ENCODE measurements around the gene PTPRE. TPM values are rescaled to one million over a fixed set of nuclear protein-coding genes. Genes with fewer than 3 reads are reported as not detected.

The PTPRE gene
- total and polyA plus RNA-seq, 4 experiments from 2014 or later: 6.5 to 27.6 (median 18.9) TPM

GRCh38 chr10:128025437-128025836 lies 118.5 kb downstream of the PTPRE start:
- Histone ChIP-seq H3K27me3 (ENCODE audit: insufficient read depth, low read length) (no peaks in the 10 kb centered on the region), H3K36me3 (ENCODE audit: insufficient read depth, low read length) (no peaks in the 10 kb centered on the region), H3K9me3 (ENCODE audit: control insufficient read depth in 1 of 2, low read length in 2 of 2) (no peaks in the 10 kb centered on the region), H3K4me3 (ENCODE audit: low read length in 2 of 2) (no peak overlapping the region), H3K27ac (ENCODE audit: low read depth, low read length) (no peak overlapping the region), H3K4me1 (ENCODE audit: insufficient read depth, low read length) (no peaks in the 10 kb centered on the region)
- Mint-ChIP-seq H3K36me3 (no peaks in the 10 kb centered on the region), H3K4me1 (peaks cover 0 to 11% (median 2%) of the 10 kb centered on the region in 4 donors), H3K9me3 (no peaks in the 10 kb centered on the region), H3K4me3 (no peak overlapping the region), H3K27ac (no peak overlapping the region), H3K27me3 (peaks cover 0 to 2% of the 10 kb centered on the region in 2 donors)
- intact Hi-C loops (cut with micrococcal nuclease): no loop called here
- ChIA-PET POLR2A (ENCODE audit: partially characterized antibody) (no interaction called here), CTCF (ENCODE audit: partially characterized antibody) (interaction anchor here (1.6 to 2.4 kb wide), 3 partner anchors 10 to 14 kb away, joined by 6 to 12 read pairs (median 7); no protein-coding TSS in a partner anchor)
- no peak for DNase-seq

- H3K27ac Mint-ChIP-seq: no peak overlapping the region
- H3K36me3 Mint-ChIP-seq: no peaks in the 10 kb centered on the region
- H3K27me3 Mint-ChIP-seq: peaks cover 0 to 2% of the 10 kb centered on the region in 2 donors
- peaks cover 0 to 11% (median 2%) of the 10 kb centered on the region in 4 donors for H3K4me1 Mint-ChIP-seq
- Histone ChIP-seq H3K4me1 (ENCODE audit: insufficient read depth, low read length) (no peaks in the 10 kb centered on the region), H3K27ac (ENCODE audit: low read depth, low read length) (no peak overlapping the region), H3K4me3 (ENCODE audit: low read length in 2 of 2) (no peak overlapping the region), H3K36me3 (ENCODE audit: insufficient read depth, low read length) (no peaks in the 10 kb centered on the region), H3K9me3 (ENCODE audit: control insufficient read depth in 1 of 2, low read length in 2 of 2) (no peaks in the 10 kb centered on the region), H3K27me3 (ENCODE audit: insufficient read depth, low read length) (no peaks in the 10 kb centered on the region)
- DNase-seq: no peak
- ChIA-PET CTCF (ENCODE audit: partially characterized antibody) (interaction anchor here (0.9 to 2.4 kb wide), 4 partner anchors 9 to 43 kb away, joined by 5 to 12 read pairs (median 6); no protein-coding TSS in a partner anchor), POLR2A (ENCODE audit: partially characterized antibody) (no interaction called here)
- no peaks in the 10 kb centered on the region for H3K9me3 Mint-ChIP-seq
- no peak overlapping the region for H3K4me3 Mint-ChIP-seq
- intact Hi-C loops (cut with micrococcal nuclease): no loop called here
Observed at GRCh38 chr10:128025951-128026350, 119.0 kb downstream of the PTPRE start.

GRCh38 chr10:128026615-128027300 lies 119.9 kb downstream of the PTPRE start:
- Histone ChIP-seq H3K4me1 (ENCODE audit: insufficient read depth, low read length) (no peaks in the 10 kb centered on the region), H3K27me3 (ENCODE audit: insufficient read depth, low read length) (no peaks in the 10 kb centered on the region), H3K27ac (ENCODE audit: low read depth, low read length) (no peak overlapping the region), H3K9me3 (ENCODE audit: control insufficient read depth in 1 of 2, low read length in 2 of 2) (no peaks in the 10 kb centered on the region), H3K4me3 (ENCODE audit: low read length in 2 of 2) (no peak overlapping the region), H3K36me3 (ENCODE audit: insufficient read depth, low read length) (no peaks in the 10 kb centered on the region)
- peaks cover 0 to 11% (median 2%) of the 10 kb centered on the region in 4 donors for H3K4me1 Mint-ChIP-seq
- no peaks in the 10 kb centered on the region for H3K36me3 Mint-ChIP-seq
- intact Hi-C loops (cut with micrococcal nuclease): no loop called here
- CTCF ChIA-PET (ENCODE audit: partially characterized antibody): interaction anchor here (0.7 to 1.1 kb wide), 3 partner anchors 8 to 42 kb away, joined by 3 to 6 read pairs (median 5); no protein-coding TSS in a partner anchor
- H3K4me3 Mint-ChIP-seq: no peak overlapping the region
- POLR2A ChIA-PET (ENCODE audit: partially characterized antibody): interaction anchor here (0.6 kb wide), 1 partner anchor 46 kb away, joined by 4 read pairs; no protein-coding TSS in a partner anchor
- H3K27ac Mint-ChIP-seq: peak overlapping the region in 4 of 7 donors; percentile 15 to 79 (median 60)
- no peak for DNase-seq
- no peaks in the 10 kb centered on the region for H3K9me3 Mint-ChIP-seq
- peaks cover 0 to 2% of the 10 kb centered on the region in 2 donors for H3K27me3 Mint-ChIP-seq

- H3K9me3 ChIP-seq (ENCODE audit: control insufficient read depth in 1 of 2, low read length in 2 of 2): no peaks in the 10 kb centered on the region
- Mint-ChIP-seq H3K4me3 (no peak overlapping the region), H3K4me1 (peaks cover 0 to 11% (median 2%) of the 10 kb centered on the region in 4 donors), H3K9me3 (no peaks in the 10 kb centered on the region), H3K27ac (peak overlapping the region in 1 of 7 donors; percentile 66), H3K36me3 (no peaks in the 10 kb centered on the region), H3K27me3 (peaks cover 0 to 2% of the 10 kb centered on the region in 2 donors)
- ChIA-PET POLR2A (ENCODE audit: partially characterized antibody) (no interaction called here), CTCF (ENCODE audit: partially characterized antibody) (interaction anchor here (1.1 kb wide), 1 partner anchor 8 kb away, joined by 6 read pairs; no protein-coding TSS in a partner anchor)
- H3K4me1 ChIP-seq (ENCODE audit: insufficient read depth, low read length): no peaks in the 10 kb centered on the region
- DNase-seq: no peak
- no peaks in the 10 kb centered on the region for H3K27me3 ChIP-seq (ENCODE audit: insufficient read depth, low read length)
- H3K27ac ChIP-seq (ENCODE audit: low read depth, low read length): no peak overlapping the region
- intact Hi-C loops (cut with micrococcal nuclease): no loop called here
- no peaks in the 10 kb centered on the region for H3K36me3 ChIP-seq (ENCODE audit: insufficient read depth, low read length)
- H3K4me3 ChIP-seq (ENCODE audit: low read length in 2 of 2): no peak overlapping the region
Observed at GRCh38 chr10:128027306-128027705, 120.4 kb downstream of the PTPRE start.

GRCh38 chr10:128027822-128028507 lies 121.1 kb downstream of the PTPRE start:
- no peaks in the 10 kb centered on the region for H3K27me3 ChIP-seq (ENCODE audit: insufficient read depth, low read length)
- peaks cover 0 to 11% (median 2%) of the 10 kb centered on the region in 4 donors for H3K4me1 Mint-ChIP-seq
- no peaks in the 10 kb centered on the region for H3K9me3 ChIP-seq (ENCODE audit: control insufficient read depth in 1 of 2, low read length in 2 of 2)
- peaks cover 0 to 2% of the 10 kb centered on the region in 2 donors for H3K27me3 Mint-ChIP-seq
- no peak overlapping the region for H3K4me3 Mint-ChIP-seq
- no peaks in the 10 kb centered on the region for H3K36me3 Mint-ChIP-seq
- intact Hi-C loops (cut with micrococcal nuclease): no loop called here
- H3K27ac ChIP-seq (ENCODE audit: low read depth, low read length): no peak overlapping the region
- DNase-seq: no peak
- no peaks in the 10 kb centered on the region for H3K4me1 ChIP-seq (ENCODE audit: insufficient read depth, low read length)
- H3K4me3 ChIP-seq (ENCODE audit: low read length in 2 of 2): no peak overlapping the region
- H3K27ac Mint-ChIP-seq: no peak overlapping the region
- CTCF ChIA-PET (ENCODE audit: partially characterized antibody): no interaction called here
- no peaks in the 10 kb centered on the region for H3K9me3 Mint-ChIP-seq
- POLR2A ChIA-PET (ENCODE audit: partially characterized antibody): no interaction called here
- H3K36me3 ChIP-seq (ENCODE audit: insufficient read depth, low read length): no peaks in the 10 kb centered on the region

- Mint-ChIP-seq H3K27me3 (peaks cover 0 to 2% of the 10 kb centered on the region in 2 donors), H3K36me3 (no peaks in the 10 kb centered on the region), H3K27ac (peak overlapping the region in 1 of 7 donors; percentile 61), H3K9me3 (no peaks in the 10 kb centered on the region), H3K4me3 (no peak overlapping the region), H3K4me1 (peaks cover 0 to 11% (median 2%) of the 10 kb centered on the region in 4 donors)
- intact Hi-C loops (cut with micrococcal nuclease): no loop called here
- no peaks in the 10 kb centered on the region for H3K9me3 ChIP-seq (ENCODE audit: control insufficient read depth in 1 of 2, low read length in 2 of 2)
- H3K4me1 ChIP-seq (ENCODE audit: insufficient read depth, low read length): no peaks in the 10 kb centered on the region
- H3K27ac ChIP-seq (ENCODE audit: low read depth, low read length): no peak overlapping the region
- H3K36me3 ChIP-seq (ENCODE audit: insufficient read depth, low read length): no peaks in the 10 kb centered on the region
- ChIA-PET POLR2A (ENCODE audit: partially characterized antibody) (interaction anchor here (1.0 kb wide), 1 partner anchor 37 kb away, joined by 3 read pairs; no protein-coding TSS in a partner anchor), CTCF (ENCODE audit: partially characterized antibody) (interaction anchor here (0.8 to 11.1 kb wide), 2 partner anchors 39 to 122 kb away, joined by 3 to 509 read pairs; no protein-coding TSS in a partner anchor)
- no peaks in the 10 kb centered on the region for H3K27me3 ChIP-seq (ENCODE audit: insufficient read depth, low read length)
- DNase-seq: no peak
- no peak overlapping the region for H3K4me3 ChIP-seq (ENCODE audit: low read length in 2 of 2)
Observed at GRCh38 chr10:128028508-128029289, 121.8 kb downstream of the PTPRE start.
